OCI-LY7 (cell line): Measurements from ENCODE around the gene PPIL1. TPM values are rescaled to one million over a fixed set of nuclear protein-coding genes. Genes with fewer than 3 reads are reported as not detected.

Experiments
- BruUV-seq: library from RNA; stranded (reverse); fragments of 400-500 nt; replicated peaks from 2 replicates; lab custom pipeline; 2021; lab: Mats Ljungman, UMichigan
- CTCF ChIA-PET: fragments of 300-600 bp; sonication (Branson Sonifier 250); formaldehyde crosslinking; loops from one replicate; lab custom pipeline; 2022; ENCODE audit warnings: antibody characterized with exemption; ENCODE audit not compliant: unreplicated experiment; lab: Charles Lee
- POLR2A ChIA-PET: fragments of 300-600 bp; sonication (Branson Sonifier 250); formaldehyde crosslinking; loops from one replicate; lab custom pipeline; 2022; ENCODE audit warnings: antibody characterized with exemption; lab: Charles Lee
- DNase-seq: peaks from one replicate; pipeline ENCODE4 v3.0.0-alpha.2; 2015; ENCODE audit warnings: low spot score
- H2AFZ ChIP-seq: fragments of 200-600 bp; sonication (generic), shearing (Covaris generic); 2 replicates; pipeline ENCODE4 v1.6.1; 2014; ENCODE audit warnings: mild to moderate bottlenecking, antibody characterized with exemption, low read length, moderate library complexity
- H3K27ac ChIP-seq: fragments of 200-600 bp; sonication (generic); 2 replicates; pipeline ENCODE4 v1.5.1; 2014; ENCODE audit warnings: mixed run types, low read depth, mild to moderate bottlenecking, moderate library complexity, low read length, inconsistent platforms; ENCODE audit not compliant: poor library complexity, severe bottlenecking
- H3K36me3 ChIP-seq: fragments of 200-600 bp; sonication (generic); 2 replicates; pipeline ENCODE4 v1.6.1; 2014; ENCODE audit warnings: mild to moderate bottlenecking, antibody characterized with exemption, low read length, moderate library complexity, mixed read lengths; ENCODE audit not compliant: insufficient read depth
- H3K4me1 ChIP-seq: fragments of 200-600 bp; sonication (generic); 2 replicates; pipeline ENCODE4 v1.5.1; 2014; ENCODE audit warnings: mild to moderate bottlenecking, low read length; ENCODE audit not compliant: insufficient read depth, poor library complexity, severe bottlenecking
- H3K4me2 ChIP-seq: fragments of 200-600 bp; sonication (generic); 2 replicates; pipeline ENCODE4 v1.6.1; 2014; ENCODE audit warnings: mild to moderate bottlenecking, low read length
- H3K4me3 ChIP-seq: fragments of 200-600 bp; sonication (generic); 2 replicates; pipeline ENCODE4 v1.5.1; 2014; ENCODE audit warnings: mild to moderate bottlenecking, low read depth, low read length; ENCODE audit not compliant: poor library complexity, severe bottlenecking
- H3K79me2 ChIP-seq: fragments of 200-600 bp; sonication (generic); 2 replicates; pipeline ENCODE4 v1.6.1; 2016; ENCODE audit warnings: low read depth, mild to moderate bottlenecking, low read length, moderate library complexity, mixed read lengths; ENCODE audit not compliant: insufficient read depth
- H3K9me2 ChIP-seq: fragments of 200-600 bp; sonication (generic); 2 replicates; pipeline ENCODE4 v1.6.1; 2016; ENCODE audit warnings: mild to moderate bottlenecking, low read length, mixed read lengths; ENCODE audit not compliant: insufficient read depth
- H3K9me3 ChIP-seq: fragments of 200-600 bp; sonication (generic); 2 replicates; pipeline ENCODE4 v1.6.1; 2014; ENCODE audit warnings: mild to moderate bottlenecking, mixed run types, low read length, mixed read lengths
- H4K20me1 ChIP-seq: fragments of 200-600 bp; sonication (generic); 2 replicates; pipeline ENCODE4 v1.6.1; 2014; ENCODE audit warnings: mild to moderate bottlenecking, antibody characterized with exemption, low read length, moderate library complexity, mixed read lengths; ENCODE audit not compliant: insufficient read depth
- EZH2phosphoT487 ChIP-seq: fragments of 200-600 bp; sonication (generic); IDR thresholded peaks from 2 replicates; pipeline ENCODE4 v1.6.1; 2018; ENCODE audit warnings: low read depth, borderline replicate concordance, mild to moderate bottlenecking, mixed run types, antibody characterized with exemption, low read length, moderate library complexity, mixed read lengths
- intact Hi-C: fragments of 100-400 bp; cut with micrococcal nuclease; formaldehyde crosslinking; loops from one replicate; pipeline ENCODE4 v1.10.0; 2022; ENCODE audit not compliant: unreplicated experiment
- total RNA-seq, 2 experiments: library from RNA; depleted of rRNA in 1 of 2; stranded (reverse); fragments of >200 nt in 1 of 2; shearing (Covaris generic) in 1 of 2; gene quantifications; 2 replicates each; pipeline ENCODE4 v1.2.3, GENCODE V29; 2014 to 2022
- TF ChIP-seq, protein P1 (sequence below): fragments of 200-600 bp; sonication (generic); conservative IDR thresholded peaks from 2 replicates; pipeline ENCODE4 v1.5.1; 2014; ENCODE audit warnings: mild to moderate bottlenecking, antibody characterized with exemption, low read length, moderate library complexity, mixed read lengths

Gene PPIL1
- total RNA-seq, 2 experiments from 2014 or later: 38.9 to 40.0 TPM

DNA sequence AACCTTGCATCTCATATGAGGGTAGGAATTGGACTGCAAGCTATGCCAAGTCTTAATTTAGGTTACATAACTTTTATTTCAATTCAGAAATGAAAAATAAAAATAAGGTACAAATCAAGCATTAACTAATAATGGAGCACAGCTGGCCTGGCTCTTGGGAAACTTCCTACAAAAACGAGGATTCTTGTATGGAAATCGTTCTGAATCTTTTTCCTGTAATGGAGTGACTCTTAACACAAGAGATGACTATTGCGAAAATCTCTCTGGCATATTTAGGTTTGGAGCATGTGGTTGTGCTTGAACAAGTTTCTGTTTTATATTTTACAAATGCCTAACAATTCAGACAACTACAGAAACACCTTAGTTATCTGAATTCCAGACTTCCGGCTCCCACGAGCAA is 45.9 kb upstream of the PPIL1 start:
- H3K4me2 ChIP-seq: no peak overlapping the region
- POLR2A ChIA-PET: no interaction called here
- intact Hi-C loops: no loop called here
- H3K27ac ChIP-seq: no peak overlapping the region
- H3K9me3 ChIP-seq: no peaks in the 10 kb centered on the region
- H3K36me3 ChIP-seq: peaks cover 33% of the 10 kb centered on the region; the same call in 1 of the 2 replicates
- BruUV-seq: no TSS peak
- TF ChIP-seq EZH2phosphoT487: no peak
- TF ChIP-seq, protein P1, sequence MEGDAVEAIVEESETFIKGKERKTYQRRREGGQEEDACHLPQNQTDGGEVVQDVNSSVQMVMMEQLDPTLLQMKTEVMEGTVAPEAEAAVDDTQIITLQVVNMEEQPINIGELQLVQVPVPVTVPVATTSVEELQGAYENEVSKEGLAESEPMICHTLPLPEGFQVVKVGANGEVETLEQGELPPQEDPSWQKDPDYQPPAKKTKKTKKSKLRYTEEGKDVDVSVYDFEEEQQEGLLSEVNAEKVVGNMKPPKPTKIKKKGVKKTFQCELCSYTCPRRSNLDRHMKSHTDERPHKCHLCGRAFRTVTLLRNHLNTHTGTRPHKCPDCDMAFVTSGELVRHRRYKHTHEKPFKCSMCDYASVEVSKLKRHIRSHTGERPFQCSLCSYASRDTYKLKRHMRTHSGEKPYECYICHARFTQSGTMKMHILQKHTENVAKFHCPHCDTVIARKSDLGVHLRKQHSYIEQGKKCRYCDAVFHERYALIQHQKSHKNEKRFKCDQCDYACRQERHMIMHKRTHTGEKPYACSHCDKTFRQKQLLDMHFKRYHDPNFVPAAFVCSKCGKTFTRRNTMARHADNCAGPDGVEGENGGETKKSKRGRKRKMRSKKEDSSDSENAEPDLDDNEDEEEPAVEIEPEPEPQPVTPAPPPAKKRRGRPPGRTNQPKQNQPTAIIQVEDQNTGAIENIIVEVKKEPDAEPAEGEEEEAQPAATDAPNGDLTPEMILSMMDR: no peak
- no peaks in the 10 kb centered on the region for H3K79me2 ChIP-seq
- H2AFZ ChIP-seq: no peak overlapping the region
- no peaks in the 10 kb centered on the region for H4K20me1 ChIP-seq
- no peak for DNase-seq
- no peaks in the 10 kb centered on the region for H3K4me1 ChIP-seq
- H3K4me3 ChIP-seq: no peak overlapping the region
- CTCF ChIA-PET: no interaction called here
- H3K9me2 ChIP-seq: no peaks in the 10 kb centered on the region

DNA sequence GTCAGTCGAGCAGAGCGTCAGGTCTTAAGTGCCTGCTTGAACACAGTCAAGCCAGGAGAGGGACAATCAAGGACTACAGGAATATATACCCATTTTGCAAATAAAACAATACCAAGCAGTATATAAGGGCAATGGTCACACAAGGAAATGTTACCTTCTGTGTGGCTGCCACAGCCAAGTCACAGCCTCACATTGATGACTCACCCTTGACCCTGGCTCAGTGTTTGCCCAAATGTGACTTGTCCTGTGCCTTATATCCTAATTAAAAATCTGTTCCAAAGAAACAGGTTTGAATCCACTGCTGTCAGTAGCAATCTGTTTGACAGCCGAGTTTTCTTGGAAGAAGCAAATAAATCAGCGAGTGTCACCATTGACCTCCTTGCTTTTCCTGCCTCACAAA is 45.4 kb upstream of the PPIL1 start:
- TF ChIP-seq, protein P1: no peak
- TF ChIP-seq EZH2phosphoT487: no peak
- H4K20me1 ChIP-seq: no peaks in the 10 kb centered on the region
- H3K79me2 ChIP-seq: no peaks in the 10 kb centered on the region
- H3K9me3 ChIP-seq: no peaks in the 10 kb centered on the region
- POLR2A ChIA-PET: no interaction called here
- CTCF ChIA-PET: no interaction called here
- intact Hi-C loops: no loop called here
- H2AFZ ChIP-seq: no peak overlapping the region
- H3K4me2 ChIP-seq: no peak overlapping the region
- no peaks in the 10 kb centered on the region for H3K9me2 ChIP-seq
- BruUV-seq: no TSS peak
- H3K4me3 ChIP-seq: no peak overlapping the region
- peaks cover 34% of the 10 kb centered on the region; the same call in 1 of the 2 replicates for H3K36me3 ChIP-seq
- DNase-seq: no peak
- no peak overlapping the region for H3K27ac ChIP-seq
- H3K4me1 ChIP-seq: no peaks in the 10 kb centered on the region

DNA sequence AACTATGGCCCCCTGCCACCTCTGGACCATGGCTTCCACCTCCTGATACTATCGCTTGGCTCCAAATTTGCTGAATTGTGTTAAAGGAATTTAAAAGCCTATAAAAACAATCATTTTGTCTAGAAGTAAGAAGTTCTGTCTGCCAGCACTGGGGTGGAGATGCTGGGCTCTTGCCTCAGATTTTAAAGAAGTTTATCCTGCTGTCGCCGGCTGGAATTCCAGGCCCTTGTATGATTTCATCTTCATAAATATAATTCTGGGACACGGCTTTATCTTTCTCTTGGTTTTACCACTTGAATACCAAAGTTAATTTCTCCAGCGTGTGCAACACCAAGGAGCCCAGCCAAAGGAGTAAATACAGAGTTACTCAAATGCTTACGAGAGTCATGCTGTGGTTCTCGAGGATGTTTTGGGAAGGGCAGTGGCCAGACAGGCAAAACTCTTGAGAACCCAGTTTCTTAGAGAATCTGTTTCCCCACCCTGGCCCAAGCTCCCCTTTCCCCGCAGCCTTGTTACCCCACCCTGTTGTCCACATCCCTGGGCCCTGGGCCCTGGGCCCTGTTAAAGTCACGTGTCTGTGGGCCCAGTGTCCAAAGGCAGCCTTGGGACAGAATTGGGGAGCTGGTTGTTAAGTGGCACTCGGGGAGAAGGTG is 43.1 kb upstream of the PPIL1 start:
- Histone ChIP-seq H3K4me2 (no peak overlapping the region), H3K36me3 (peaks cover 38% of the 10 kb centered on the region; the same call in 1 of the 2 replicates), H3K27ac (no peak overlapping the region), H3K9me3 (no peaks in the 10 kb centered on the region), H3K79me2 (no peaks in the 10 kb centered on the region), H3K4me1 (no peaks in the 10 kb centered on the region), H3K4me3 (no peak overlapping the region), H4K20me1 (no peaks in the 10 kb centered on the region), H3K9me2 (no peaks in the 10 kb centered on the region), H2AFZ (no peak overlapping the region)
- no peak for DNase-seq
- CTCF ChIA-PET: no interaction called here
- TF ChIP-seq, protein P1: no peak
- TF ChIP-seq EZH2phosphoT487: no peak
- POLR2A ChIA-PET: interaction anchor here (0.5 kb wide), 1 partner anchor 116 kb away, joined by 4 read pairs; no protein-coding TSS in a partner anchor
- intact Hi-C loops: no loop called here
- BruUV-seq: no TSS peak
